Measurements from ENCODE around the gene RAMP1. TPM values are rescaled to one million over a fixed set of nuclear protein-coding genes. Genes with fewer than 3 reads are reported as not detected.
"Not testable (repeated sequence)": the region's sequence is repeated elsewhere in the genome, so short reads cannot be mapped to it uniquely, and the experiment has no call there.

RAMP1 gene
- total RNA-seq, 1 donor from 2014 or later = 105 TPM

DNA sequence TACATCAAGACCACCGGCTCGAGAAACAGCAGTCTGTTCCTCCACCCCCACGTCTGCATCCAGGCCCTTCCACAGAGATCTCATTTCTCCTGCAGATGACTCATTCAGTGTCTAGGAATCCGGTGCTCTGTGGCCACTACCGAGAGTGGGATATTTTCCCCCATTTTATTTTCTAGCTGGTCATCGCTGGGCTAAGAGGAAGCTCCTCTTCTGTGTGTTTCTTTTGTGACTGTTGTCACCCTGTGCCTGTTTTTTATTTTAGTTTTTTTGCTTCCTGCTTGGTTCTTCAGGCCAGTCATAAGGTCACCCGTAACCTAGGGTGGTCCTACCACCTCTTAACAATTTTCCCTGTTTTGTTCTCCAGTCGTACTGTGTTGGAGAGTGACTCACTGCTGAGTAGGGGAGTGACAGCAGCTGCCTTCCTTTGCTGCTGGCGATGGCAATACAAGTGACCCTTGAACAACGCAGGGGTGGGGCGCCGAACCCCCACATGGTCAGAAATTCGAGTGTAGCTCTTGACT lies 6.7 kb downstream of the RAMP1 start:
- no peak for DNase-seq (ENCODE audit: low spot score, unreplicated experiment)
- H3K27ac Mint-ChIP-seq = no peak overlapping the region
- peaks cover 4% of the 10 kb centered on the region for H3K36me3 Mint-ChIP-seq (ENCODE audit: insufficient read depth)
- no peaks in the 10 kb centered on the region for H3K9me3 Mint-ChIP-seq (ENCODE audit: low read depth)
- TF ChIP-seq, protein P1, sequence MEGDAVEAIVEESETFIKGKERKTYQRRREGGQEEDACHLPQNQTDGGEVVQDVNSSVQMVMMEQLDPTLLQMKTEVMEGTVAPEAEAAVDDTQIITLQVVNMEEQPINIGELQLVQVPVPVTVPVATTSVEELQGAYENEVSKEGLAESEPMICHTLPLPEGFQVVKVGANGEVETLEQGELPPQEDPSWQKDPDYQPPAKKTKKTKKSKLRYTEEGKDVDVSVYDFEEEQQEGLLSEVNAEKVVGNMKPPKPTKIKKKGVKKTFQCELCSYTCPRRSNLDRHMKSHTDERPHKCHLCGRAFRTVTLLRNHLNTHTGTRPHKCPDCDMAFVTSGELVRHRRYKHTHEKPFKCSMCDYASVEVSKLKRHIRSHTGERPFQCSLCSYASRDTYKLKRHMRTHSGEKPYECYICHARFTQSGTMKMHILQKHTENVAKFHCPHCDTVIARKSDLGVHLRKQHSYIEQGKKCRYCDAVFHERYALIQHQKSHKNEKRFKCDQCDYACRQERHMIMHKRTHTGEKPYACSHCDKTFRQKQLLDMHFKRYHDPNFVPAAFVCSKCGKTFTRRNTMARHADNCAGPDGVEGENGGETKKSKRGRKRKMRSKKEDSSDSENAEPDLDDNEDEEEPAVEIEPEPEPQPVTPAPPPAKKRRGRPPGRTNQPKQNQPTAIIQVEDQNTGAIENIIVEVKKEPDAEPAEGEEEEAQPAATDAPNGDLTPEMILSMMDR (IDR thresholded peaks at IDR 0.05; ENCODE audit: unreplicated experiment) = no peak
- no peaks in the 10 kb centered on the region for H3K27me3 Mint-ChIP-seq
- H3K4me3 Mint-ChIP-seq (ENCODE audit: low read depth) = no peak overlapping the region
- peaks cover 41% of the 10 kb centered on the region for H3K4me1 Mint-ChIP-seq (ENCODE audit: low read depth)

DNA sequence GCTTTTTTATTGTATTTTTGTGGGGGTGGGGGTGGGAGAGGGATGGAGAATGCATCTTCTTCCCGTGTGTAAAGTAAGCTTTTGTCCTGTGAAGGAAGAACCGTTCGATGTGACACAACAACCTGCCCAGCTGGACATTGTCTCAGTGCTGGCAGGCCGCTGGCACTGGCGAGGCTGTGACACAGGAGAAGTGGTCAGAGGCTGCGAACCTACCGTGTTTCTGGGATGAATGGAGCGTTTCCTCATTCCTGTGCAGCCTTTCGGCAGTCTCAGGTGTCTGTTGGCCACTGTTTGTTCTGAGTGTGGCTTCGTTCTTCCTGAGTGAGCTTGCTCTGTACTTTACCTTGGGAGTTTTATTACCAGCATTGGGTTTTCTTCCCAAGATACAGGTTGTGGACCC lies 8.0 kb downstream of the RAMP1 start:
- H3K4me1 Mint-ChIP-seq (ENCODE audit: low read depth) = peaks cover 30% of the 10 kb centered on the region
- TF ChIP-seq, protein P1 (IDR thresholded peaks at IDR 0.05; ENCODE audit: unreplicated experiment) = no peak
- no peaks in the 10 kb centered on the region for H3K9me3 Mint-ChIP-seq (ENCODE audit: low read depth)
- H3K4me3 Mint-ChIP-seq (ENCODE audit: low read depth) = no peak overlapping the region
- no peaks in the 10 kb centered on the region for H3K27me3 Mint-ChIP-seq
- peaks cover 4% of the 10 kb centered on the region for H3K36me3 Mint-ChIP-seq (ENCODE audit: insufficient read depth)
- no peak for DNase-seq (ENCODE audit: low spot score, unreplicated experiment)
- H3K27ac Mint-ChIP-seq = no peak overlapping the region

DNA sequence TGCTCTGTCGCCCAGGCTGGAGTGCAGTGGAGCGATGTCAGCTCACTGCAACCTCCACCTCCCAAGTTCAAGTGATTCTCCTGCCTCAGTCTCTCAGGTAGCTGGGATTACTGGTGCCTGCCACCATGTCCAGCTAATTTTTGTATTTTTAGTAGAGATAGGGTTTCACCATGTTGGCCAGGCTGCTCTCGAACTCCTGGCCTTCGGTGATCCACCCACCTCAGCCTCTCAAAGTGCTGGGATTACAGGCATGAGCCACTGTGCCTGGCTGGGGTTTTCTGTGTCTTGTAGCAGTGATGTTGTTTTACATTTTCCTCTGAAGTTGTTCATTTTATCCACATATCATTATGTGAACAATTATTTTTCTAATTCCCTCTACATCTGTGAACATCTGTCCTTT lies 8.7 kb downstream of the RAMP1 start:
- not testable (repeated sequence) for H3K9me3 Mint-ChIP-seq (ENCODE audit: low read depth); DNase-seq (ENCODE audit: low spot score, unreplicated experiment); H3K36me3 Mint-ChIP-seq (ENCODE audit: insufficient read depth); H3K27ac Mint-ChIP-seq; H3K4me3 Mint-ChIP-seq (ENCODE audit: low read depth); H3K27me3 Mint-ChIP-seq
- H3K4me1 Mint-ChIP-seq (ENCODE audit: low read depth) = peaks cover 25% of the 10 kb centered on the region

DNA sequence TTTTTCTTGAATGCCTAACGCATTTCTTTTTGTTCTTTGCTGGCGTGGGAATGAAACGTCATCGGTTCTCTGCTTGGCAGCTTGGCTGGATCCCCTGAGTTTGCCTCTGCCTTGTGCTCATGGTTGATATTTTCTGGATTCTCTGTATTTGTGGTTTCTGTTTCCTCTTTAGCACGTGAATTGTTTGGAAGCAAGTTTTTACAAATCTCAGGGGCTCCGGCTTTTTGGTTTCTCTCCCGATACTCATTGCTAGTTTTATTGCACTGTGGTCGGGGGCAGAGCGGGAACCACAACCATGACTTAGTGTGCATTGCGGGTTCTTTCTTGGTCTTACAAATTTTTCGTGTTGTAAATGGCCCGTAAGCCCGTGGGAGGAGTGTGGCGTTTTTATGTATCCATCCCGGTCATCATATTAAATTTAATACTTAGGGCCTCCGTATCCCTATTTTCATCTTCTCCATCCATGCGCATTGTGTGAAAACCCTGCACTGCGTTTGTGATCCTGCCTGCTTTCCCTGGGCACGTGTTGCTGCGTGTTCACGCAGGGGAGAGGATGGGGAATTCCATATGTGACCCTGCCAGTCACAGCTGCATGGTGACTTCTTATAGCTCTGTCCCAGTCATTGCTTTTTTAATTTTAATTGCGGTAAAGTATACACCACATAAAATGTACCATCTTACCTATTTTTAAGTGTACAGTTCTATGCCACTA lies 9.4 kb downstream of the RAMP1 start:
- TF ChIP-seq, protein P1 (IDR thresholded peaks at IDR 0.05; ENCODE audit: unreplicated experiment) = no peak
- no peak overlapping the region for H3K4me3 Mint-ChIP-seq (ENCODE audit: low read depth)
- H3K27ac Mint-ChIP-seq = no peak overlapping the region
- H3K4me1 Mint-ChIP-seq (ENCODE audit: low read depth) = peaks cover 22% of the 10 kb centered on the region
- no peaks in the 10 kb centered on the region for H3K27me3 Mint-ChIP-seq
- H3K9me3 Mint-ChIP-seq (ENCODE audit: low read depth) = no peaks in the 10 kb centered on the region
- no peak for DNase-seq (ENCODE audit: low spot score, unreplicated experiment)
- peaks cover 4% of the 10 kb centered on the region for H3K36me3 Mint-ChIP-seq (ENCODE audit: insufficient read depth)

DNA sequence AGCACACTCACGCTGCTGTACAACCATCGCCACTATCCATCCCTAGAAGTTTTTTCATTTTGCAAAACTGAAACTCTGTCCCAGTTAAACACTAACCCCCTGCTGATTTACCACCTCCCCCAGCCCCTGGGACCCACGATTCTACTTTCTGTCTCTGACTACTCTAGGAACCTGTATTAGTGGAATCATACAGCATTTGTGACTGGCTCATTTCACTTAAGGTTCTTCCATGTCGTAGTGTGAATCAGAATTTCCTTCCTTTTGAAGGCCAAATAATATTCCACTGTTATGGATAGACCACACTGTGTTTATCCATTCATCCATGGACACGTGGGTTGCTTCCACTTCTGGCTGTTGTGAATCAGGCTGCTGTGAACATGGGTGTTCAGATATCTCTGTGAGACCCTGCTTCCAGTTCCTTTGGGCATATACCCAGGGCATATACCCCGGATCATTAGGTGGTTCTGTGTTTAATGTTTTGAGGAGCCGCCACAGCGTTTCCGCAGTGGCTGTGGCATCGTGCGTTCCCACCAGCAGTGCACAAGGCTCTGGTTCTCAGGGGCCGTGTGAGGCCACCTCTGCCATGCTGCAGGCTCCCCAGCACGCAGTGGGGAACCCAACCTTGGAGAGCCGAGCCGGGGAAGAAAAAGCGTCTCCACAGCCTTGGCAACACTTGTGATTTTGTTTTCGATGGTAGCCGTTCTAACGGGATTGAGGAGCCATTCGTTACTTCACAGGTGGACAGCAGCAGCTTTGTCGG lies 10.1 kb downstream of the RAMP1 start:
- TF ChIP-seq, protein P1 (IDR thresholded peaks at IDR 0.05; ENCODE audit: unreplicated experiment) = no peak
- peaks cover 17% of the 10 kb centered on the region for H3K4me1 Mint-ChIP-seq (ENCODE audit: low read depth)
- DNase-seq (ENCODE audit: low spot score, unreplicated experiment) = no peak
- no peaks in the 10 kb centered on the region for H3K27me3 Mint-ChIP-seq
- H3K36me3 Mint-ChIP-seq (ENCODE audit: insufficient read depth) = peaks cover 4% of the 10 kb centered on the region
- H3K4me3 Mint-ChIP-seq (ENCODE audit: low read depth) = no peak overlapping the region
- no peak overlapping the region for H3K27ac Mint-ChIP-seq
- H3K9me3 Mint-ChIP-seq (ENCODE audit: low read depth) = no peaks in the 10 kb centered on the region
